Inflammatory macrophage treated with lipopolysaccharide for 4 hours (primary cell): ENCODE measurements around the gene SOSTDC1.

Experiments used
- DNase-seq: peaks from one replicate; pipeline ENCODE4 v3.0.0-alpha.2; 2020

SOSTDC1 gene

DNA sequence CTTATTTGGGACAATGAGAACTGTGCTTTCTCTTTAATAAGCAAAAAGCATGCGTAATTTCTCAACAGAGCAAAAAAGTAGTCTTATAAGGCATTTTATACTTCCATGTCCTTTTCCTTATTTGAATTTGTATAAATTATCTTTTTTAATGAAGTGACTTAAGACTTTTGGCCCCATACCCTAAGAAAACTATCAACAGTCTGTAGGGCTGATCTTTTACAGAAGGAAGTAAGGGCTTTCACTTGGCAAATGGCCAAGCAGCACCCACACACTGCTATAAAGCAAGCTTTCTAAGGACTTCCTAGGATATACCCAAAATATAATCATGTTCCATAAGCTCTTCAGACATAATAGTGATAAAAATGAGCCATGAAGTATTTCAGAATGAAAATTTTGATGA, 47.6 kb downstream of the SOSTDC1 start:
- peak; percentile 49 for DNase-seq

GRCh38 chr7:16416289-16417282, 49.0 kb downstream of the SOSTDC1 start:
- DNase-seq = no peak

- no peak for DNase-seq
Observed at GRCh38 chr7:16412274-16413254, 53.0 kb downstream of the SOSTDC1 start.
